CD4-positive, alpha-beta T cell (primary cell): ENCODE data around the gene PTGER3. TPM values are rescaled to one million over a fixed set of nuclear protein-coding genes. Genes with fewer than 3 reads are reported as not detected.

Experiments used
- ATAC-seq: fragments of 200-7000 bp; cut with Tn5 transposase; one replicate; pipeline ENCODE4 v1.10.0; 2022; ENCODE audit warnings: mild to moderate bottlenecking; ENCODE audit not compliant: poor library complexity
- CTCF ChIA-PET: fragments of 350-600 bp; sonication (Branson Sonifier 250); formaldehyde crosslinking; loops from one replicate; lab custom pipeline; 2021; ENCODE audit warnings: antibody characterized with exemption, inconsistent platforms; lab: Charles Lee
- POLR2A ChIA-PET: fragments of 350-600 bp; sonication (Branson Sonifier 250); formaldehyde crosslinking; loops from one replicate; lab custom pipeline; 2021; ENCODE audit warnings: antibody characterized with exemption, inconsistent platforms; lab: Charles Lee
- DNase-seq, 14 experiments: peaks; one replicate each; pipeline ENCODE4 v3.0.0-alpha.2; 2013 to 2020; ENCODE audit warnings: mixed read lengths in 2 of 14
- H3K27ac ChIP-seq, 2 donors: one replicate each; pipeline versions ENCODE4 v1.5.1 to v1.7.0; 2013; ENCODE audit warnings: low read length in 2 of 2, low read depth in 1 of 2, mild to moderate bottlenecking in 1 of 2
- H3K27me3 ChIP-seq, 2 experiments: 1 replicate in 1 of 2; 2 replicates in 1 of 2; pipeline versions ENCODE4 v1.6.1 to v1.7.0; 2013; ENCODE audit warnings: low read length in 2 of 2, control low read depth in 1 of 2, mild to moderate bottlenecking in 1 of 2, moderate library complexity in 1 of 2; ENCODE audit not compliant: insufficient read depth in 2 of 2, control insufficient read depth in 1 of 2
- H3K36me3 ChIP-seq: one replicate; pipeline ENCODE4 v1.6.1; 2013; ENCODE audit warnings: low read length, control low read depth; ENCODE audit not compliant: insufficient read depth
- H3K4me1 ChIP-seq: one replicate; pipeline ENCODE4 v1.6.1; 2013; ENCODE audit warnings: low read length, control low read depth; ENCODE audit not compliant: insufficient read depth
- H3K4me3 ChIP-seq: one replicate; pipeline ENCODE4 v1.5.1; 2013; ENCODE audit warnings: mild to moderate bottlenecking, low read length, moderate library complexity
- H3K9me3 ChIP-seq, 2 experiments: 1 replicate in 1 of 2; 2 replicates in 1 of 2; pipeline versions ENCODE4 v1.6.1 to v1.7.0; 2013; ENCODE audit warnings: low read length in 2 of 2, mild to moderate bottlenecking in 2 of 2, control low read depth in 1 of 2, moderate library complexity in 1 of 2; ENCODE audit not compliant: control insufficient read depth in 1 of 2, insufficient read depth in 1 of 2
- H3K27ac Mint-ChIP-seq: one replicate; pipeline ENCODE4 v1.8.0; 2020; ENCODE audit warnings: mixed read lengths
- H3K27me3 Mint-ChIP-seq: one replicate; pipeline ENCODE4 v1.8.0; 2021; ENCODE audit warnings: mixed read lengths
- H3K36me3 Mint-ChIP-seq: one replicate; pipeline ENCODE4 v1.8.0; 2021; ENCODE audit warnings: low read depth, mixed read lengths
- H3K4me1 Mint-ChIP-seq: one replicate; pipeline ENCODE4 v1.8.0; 2021; ENCODE audit warnings: low read depth, mixed read lengths
- H3K4me3 Mint-ChIP-seq: one replicate; pipeline ENCODE4 v1.8.0; 2020; ENCODE audit warnings: mild to moderate bottlenecking, mixed read lengths
- H3K9me3 Mint-ChIP-seq: one replicate; pipeline ENCODE4 v1.8.0; 2020; ENCODE audit warnings: mixed read lengths
- intact Hi-C, 2 experiments: fragments of 100-400 bp; cut with DNase I in 1 of 2; cut with micrococcal nuclease in 1 of 2; formaldehyde crosslinking; loops; one replicate each; pipeline versions ENCODE4 v1.15.1 to v1.9.0; 2023 to 2025; cut with DNase I, micrococcal nuclease
- total RNA-seq, 174 experiments: library from RNA in 2 of 174; stranded (reverse) in 2 of 174; gene quantifications; one replicate each; pipeline ENCODE4 v1.2.3 and lab custom pipeline; 2021 to 2026
- TF ChIP-seq, protein P1 (sequence below): fragments of 200-600 bp; IDR thresholded peaks from one replicate; pipeline ENCODE4 v1.8.0; 2022; ENCODE audit warnings: antibody characterized with exemption, mild to moderate bottlenecking

The PTGER3 gene
- total RNA-seq, 2 experiments from 2014 or later = not detected

DNA sequence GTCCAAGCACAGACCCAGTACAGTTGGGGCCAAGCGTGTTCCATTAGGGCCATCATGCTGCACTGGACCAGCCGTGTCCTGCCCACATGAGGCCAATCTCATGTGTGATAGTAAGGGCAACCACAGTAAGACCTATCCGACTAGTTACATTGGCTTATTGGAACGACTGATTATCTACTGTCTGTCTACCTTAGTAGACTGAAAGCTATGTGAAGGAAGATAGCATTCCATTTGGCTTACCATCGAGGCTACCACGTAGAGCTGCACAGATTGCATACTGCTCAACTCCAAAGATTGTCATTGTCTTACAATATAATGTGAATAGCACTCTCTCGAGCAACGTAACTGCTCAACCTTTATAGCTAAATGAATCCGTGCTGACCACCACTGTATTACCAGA lies 10.6 kb downstream of the PTGER3 start:
- no peaks in the 10 kb centered on the region for H3K9me3 Mint-ChIP-seq

DNA sequence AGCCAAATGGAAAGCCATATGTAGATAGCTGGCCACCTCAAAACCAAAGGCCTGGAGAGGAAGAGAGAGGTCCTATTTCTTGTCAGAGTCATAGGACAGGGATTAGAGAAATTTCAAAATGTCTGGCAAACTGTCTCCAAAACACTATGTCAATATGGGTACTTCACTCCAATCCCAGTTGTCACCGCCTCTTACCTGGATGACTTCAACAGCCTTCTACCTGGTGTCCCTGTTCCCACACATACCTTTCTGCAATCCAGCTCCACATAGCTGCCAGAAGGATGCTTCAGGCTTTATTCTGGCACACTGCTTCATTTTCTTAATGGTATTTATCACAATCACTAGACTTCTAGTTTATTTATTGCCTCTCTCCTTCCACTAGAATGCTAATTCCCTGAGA lies 14.5 kb downstream of the PTGER3 start:
- peaks cover 48% of the 10 kb centered on the region for H3K27me3 Mint-ChIP-seq
- H3K27ac Mint-ChIP-seq = no peak overlapping the region
- Histone ChIP-seq H3K4me1 (no peaks in the 10 kb centered on the region), H3K9me3 (no peaks in the 10 kb centered on the region), H3K36me3 (no peaks in the 10 kb centered on the region), H3K27ac (no peak overlapping the region), H3K4me3 (no peak overlapping the region), H3K27me3 (peaks cover 0 to 1% of the 10 kb centered on the region in 2 experiments)
- TF ChIP-seq, protein P1, sequence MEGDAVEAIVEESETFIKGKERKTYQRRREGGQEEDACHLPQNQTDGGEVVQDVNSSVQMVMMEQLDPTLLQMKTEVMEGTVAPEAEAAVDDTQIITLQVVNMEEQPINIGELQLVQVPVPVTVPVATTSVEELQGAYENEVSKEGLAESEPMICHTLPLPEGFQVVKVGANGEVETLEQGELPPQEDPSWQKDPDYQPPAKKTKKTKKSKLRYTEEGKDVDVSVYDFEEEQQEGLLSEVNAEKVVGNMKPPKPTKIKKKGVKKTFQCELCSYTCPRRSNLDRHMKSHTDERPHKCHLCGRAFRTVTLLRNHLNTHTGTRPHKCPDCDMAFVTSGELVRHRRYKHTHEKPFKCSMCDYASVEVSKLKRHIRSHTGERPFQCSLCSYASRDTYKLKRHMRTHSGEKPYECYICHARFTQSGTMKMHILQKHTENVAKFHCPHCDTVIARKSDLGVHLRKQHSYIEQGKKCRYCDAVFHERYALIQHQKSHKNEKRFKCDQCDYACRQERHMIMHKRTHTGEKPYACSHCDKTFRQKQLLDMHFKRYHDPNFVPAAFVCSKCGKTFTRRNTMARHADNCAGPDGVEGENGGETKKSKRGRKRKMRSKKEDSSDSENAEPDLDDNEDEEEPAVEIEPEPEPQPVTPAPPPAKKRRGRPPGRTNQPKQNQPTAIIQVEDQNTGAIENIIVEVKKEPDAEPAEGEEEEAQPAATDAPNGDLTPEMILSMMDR = no peak
- no peaks in the 10 kb centered on the region for H3K36me3 Mint-ChIP-seq
- H3K4me3 Mint-ChIP-seq = no peak overlapping the region
- no peaks in the 10 kb centered on the region for H3K4me1 Mint-ChIP-seq
- CTCF ChIA-PET = no interaction called here
- DNase-seq (no peak), ATAC-seq (no peak)
- H3K9me3 Mint-ChIP-seq = no peaks in the 10 kb centered on the region
- POLR2A ChIA-PET = no interaction called here
- intact Hi-C loops = no loop called here

More for the DNA sequence above, 10.6 kb downstream of the PTGER3 start:
- H3K4me1 Mint-ChIP-seq = no peaks in the 10 kb centered on the region
- POLR2A ChIA-PET = no interaction called here
- ATAC-seq (no peak), DNase-seq (no peak)
- intact Hi-C loops = no loop called here
- Histone ChIP-seq H3K4me3 (no peak overlapping the region), H3K9me3 (no peaks in the 10 kb centered on the region), H3K27ac (no peak overlapping the region), H3K27me3 (peaks cover 6 to 16% of the 10 kb centered on the region in 2 experiments), H3K4me1 (no peaks in the 10 kb centered on the region), H3K36me3 (no peaks in the 10 kb centered on the region)
- H3K4me3 Mint-ChIP-seq = no peak overlapping the region
- no peak overlapping the region for H3K27ac Mint-ChIP-seq
- CTCF ChIA-PET = no interaction called here
- no peaks in the 10 kb centered on the region for H3K36me3 Mint-ChIP-seq
- TF ChIP-seq, protein P1 = no peak
- peaks cover 62% of the 10 kb centered on the region for H3K27me3 Mint-ChIP-seq

DNA sequence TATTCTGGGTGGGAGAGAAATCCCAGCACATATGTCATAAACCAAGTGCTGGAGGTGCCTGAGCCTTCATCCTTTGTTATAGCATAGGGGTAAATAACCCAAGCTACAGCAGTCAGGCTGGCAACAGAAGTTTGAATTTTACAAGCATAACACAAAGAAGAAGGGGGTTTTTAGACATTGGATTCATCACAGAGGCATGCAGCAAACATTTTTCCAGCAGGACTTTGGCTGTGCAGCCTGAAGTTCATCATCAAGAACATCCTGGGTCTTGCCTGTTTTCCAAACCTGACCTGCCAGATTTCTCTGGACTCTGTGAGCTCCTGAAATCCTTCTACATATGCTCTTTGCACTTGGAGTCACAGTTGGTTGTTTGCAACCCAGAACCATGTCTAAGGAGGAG lies 16.2 kb downstream of the PTGER3 start:
- CTCF ChIA-PET = no interaction called here
- TF ChIP-seq, protein P1 = no peak
- H3K27me3 Mint-ChIP-seq = peaks cover 39% of the 10 kb centered on the region
- H3K27ac Mint-ChIP-seq = no peak overlapping the region
- intact Hi-C loops = no loop called here
- POLR2A ChIA-PET = no interaction called here
- H3K9me3 Mint-ChIP-seq = no peaks in the 10 kb centered on the region
- ATAC-seq = no peak
- Histone ChIP-seq H3K27me3 (peaks cover 0 to 5% of the 10 kb centered on the region in 2 experiments), H3K27ac (no peak overlapping the region), H3K4me3 (no peak overlapping the region), H3K36me3 (no peaks in the 10 kb centered on the region), H3K4me1 (no peaks in the 10 kb centered on the region), H3K9me3 (no peaks in the 10 kb centered on the region)
- H3K4me1 Mint-ChIP-seq = no peaks in the 10 kb centered on the region
- no peak for DNase-seq
- H3K36me3 Mint-ChIP-seq = no peaks in the 10 kb centered on the region
- no peak overlapping the region for H3K4me3 Mint-ChIP-seq
